GM19328 (cell line): Measurements from ENCODE around the gene PDCD2L.
"Not testable (repeated sequence)": the region's sequence is repeated elsewhere in the genome, so short reads cannot be mapped to it uniquely, and the experiment has no call there.

Experiments
- ATAC-seq: cut with Tn5 transposase; IDR thresholded peaks from one replicate; pipeline ENCODE4 v1.9.1; 2021; ENCODE audit warnings: mild to moderate bottlenecking, moderate library complexity; ENCODE audit not compliant: unreplicated experiment

PDCD2L gene, protein sequence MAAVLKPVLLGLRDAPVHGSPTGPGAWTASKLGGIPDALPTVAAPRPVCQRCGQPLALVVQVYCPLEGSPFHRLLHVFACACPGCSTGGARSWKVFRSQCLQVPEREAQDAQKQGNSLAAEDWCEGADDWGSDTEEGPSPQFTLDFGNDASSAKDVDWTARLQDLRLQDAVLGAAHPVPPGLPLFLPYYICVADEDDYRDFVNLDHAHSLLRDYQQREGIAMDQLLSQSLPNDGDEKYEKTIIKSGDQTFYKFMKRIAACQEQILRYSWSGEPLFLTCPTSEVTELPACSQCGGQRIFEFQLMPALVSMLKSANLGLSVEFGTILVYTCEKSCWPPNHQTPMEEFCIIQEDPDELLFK

GRCh38 chr19:34404109-34404909, at the start of gene PDCD2L:
Gene PDCD2L, plus strand, starts transcription at chr19:34404399. Its CDS starts 32 bp downstream, at chr19:34404431.
- ATAC-seq: peak; percentile 74

GRCh38 chr19:34355201-34355600, 49.0 kb upstream of the PDCD2L start:
- ATAC-seq: no peak

- no peak for ATAC-seq
Observed at GRCh38 chr19:34356875-34357274, 47.3 kb upstream of the PDCD2L start.

DNA sequence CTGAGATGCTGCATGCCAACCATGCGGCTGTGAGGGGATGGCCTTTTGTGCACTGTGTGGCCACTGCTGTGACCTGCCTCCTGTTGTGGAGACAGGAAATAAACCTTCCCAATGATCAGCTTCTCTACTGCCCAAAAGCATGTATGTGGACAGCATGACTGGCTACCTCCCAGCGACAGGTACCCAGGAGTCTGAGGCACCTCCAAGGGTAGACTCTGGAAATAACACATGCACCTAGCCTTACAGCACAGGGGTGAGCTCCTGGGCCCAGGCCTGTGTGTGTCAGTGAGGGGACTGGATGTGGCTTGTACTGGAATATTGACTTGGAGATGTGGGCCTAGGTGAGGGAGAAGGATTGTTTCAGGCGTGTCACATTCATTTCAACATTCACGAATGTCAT, 46.8 kb upstream of the PDCD2L start:
- no peak for ATAC-seq

DNA sequence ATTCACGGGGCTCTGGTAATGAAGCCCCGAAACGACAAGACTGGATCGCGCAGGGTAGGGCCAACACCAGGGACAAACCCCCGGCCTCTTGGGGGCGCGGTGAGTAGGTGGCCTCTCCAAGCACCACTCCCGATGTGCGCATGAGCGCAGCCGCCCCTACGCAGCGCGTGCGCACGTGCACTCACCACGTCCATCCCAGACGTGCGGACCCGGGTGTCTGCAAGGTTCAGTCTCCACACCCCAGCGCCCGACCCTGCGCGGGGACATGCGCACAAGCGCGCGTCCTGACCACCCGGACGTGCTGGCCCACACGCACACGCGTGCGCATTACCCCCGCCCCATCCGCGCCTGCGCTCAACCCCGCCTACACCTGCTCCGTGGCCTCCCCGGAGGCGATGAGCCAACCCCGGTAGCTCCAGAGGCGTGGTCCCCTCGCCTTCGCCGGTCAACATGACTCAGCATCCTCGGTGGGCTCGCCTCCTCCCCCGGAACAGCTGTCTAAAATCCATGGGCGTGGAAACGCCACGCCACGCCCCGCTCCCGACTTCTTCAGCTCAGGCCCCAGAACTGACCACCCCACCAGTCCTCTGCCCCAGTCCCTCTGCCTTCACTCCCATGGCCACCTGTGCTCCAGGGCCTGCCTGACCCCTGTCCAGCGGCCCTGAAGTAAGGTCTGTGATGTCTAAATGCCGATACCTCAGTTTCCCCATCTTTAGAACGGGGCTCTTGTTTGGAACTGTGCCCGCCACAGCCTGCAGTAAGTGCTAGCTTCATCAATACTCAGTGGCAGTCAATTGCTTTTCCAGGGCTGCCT, 44.9 kb upstream of the PDCD2L start:
- peak; percentile 87 for ATAC-seq

DNA sequence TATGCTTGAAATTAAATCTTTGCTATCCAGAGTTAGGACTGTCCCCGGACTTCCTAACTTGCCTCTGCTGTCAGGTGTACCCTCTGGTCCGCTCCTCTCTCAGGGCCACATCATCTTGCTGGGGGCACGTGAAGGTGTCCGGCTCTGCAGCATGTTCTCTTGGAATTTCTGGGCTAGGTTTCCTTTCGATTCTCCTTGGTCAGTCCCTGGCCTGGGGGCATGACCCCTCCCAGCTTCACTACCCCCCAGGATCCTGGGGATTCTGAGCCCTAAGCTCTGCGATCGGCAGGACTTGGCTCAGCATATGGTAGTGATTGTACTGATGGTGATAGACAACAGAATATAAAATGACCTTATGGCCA, 44.3 kb upstream of the PDCD2L start:
- ATAC-seq: no peak

DNA sequence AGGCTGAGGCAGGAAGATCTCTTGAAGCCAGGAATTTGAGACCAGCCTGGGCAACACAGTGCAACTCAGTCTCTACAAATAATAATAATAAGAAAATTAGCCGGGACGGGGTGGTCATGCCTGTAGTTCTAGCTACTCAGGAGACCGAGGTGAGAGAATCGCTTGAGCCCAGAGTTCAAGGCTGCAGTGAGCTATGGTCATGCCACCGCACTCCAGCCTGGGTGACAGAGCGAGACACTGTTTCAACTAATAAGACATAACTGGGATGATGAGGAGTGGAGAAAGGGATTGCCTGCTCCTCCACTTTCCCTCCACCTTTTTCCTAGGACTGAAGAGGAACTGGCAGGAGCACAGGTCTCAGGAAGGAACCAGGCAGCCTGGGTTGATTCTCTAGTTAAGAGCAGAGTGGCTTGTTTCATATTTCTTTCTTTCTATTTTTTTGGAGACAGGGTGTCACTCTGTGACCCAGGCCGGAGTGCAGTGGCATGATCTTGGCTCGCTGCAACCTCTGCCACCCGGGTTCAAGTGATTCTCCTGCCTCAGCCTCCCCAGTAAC, 43.8 kb upstream of the PDCD2L start:
- ATAC-seq: no peak

DNA sequence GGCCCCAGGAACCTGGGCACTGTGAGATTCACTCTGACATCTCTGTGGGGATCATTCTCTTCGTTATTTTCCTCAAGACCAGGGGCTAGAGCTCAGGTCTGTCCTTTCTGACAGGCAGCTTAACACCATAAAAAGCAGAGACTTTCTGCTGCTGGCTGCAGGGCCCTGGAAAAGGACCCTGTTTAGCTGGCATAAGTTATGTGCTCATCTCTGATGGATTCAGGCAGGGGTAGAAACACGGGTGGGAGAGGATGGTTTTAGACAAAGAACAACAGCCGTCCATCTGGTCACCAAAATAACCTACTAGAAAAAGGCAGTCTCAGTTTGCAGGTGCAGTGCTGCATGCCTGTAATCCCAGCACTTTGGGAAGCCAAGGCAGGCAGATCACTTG, 41.5 kb upstream of the PDCD2L start:
- no peak for ATAC-seq

- ATAC-seq: no peak
Observed at GRCh38 chr19:34363094-34363493, 41.1 kb upstream of the PDCD2L start.

DNA sequence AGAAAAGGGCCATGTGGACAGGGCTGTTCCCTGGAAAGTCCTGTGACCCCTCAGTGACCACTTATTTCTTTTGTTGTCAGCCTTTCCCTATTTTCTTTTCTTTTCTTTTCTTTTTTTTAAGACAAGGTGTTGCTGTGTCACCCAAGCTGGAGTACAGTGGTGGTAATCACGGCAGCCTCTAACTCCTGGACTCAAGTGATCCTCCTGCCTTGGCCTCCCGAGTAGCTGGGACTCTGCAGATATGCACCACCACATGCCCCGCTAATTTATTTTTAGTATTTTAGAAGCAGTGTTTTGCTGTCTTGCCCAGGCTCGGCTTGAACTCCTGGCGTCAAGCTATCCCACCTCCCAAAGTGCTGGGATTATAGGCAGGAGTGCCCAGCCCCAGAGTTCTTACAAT, 40.3 kb upstream of the PDCD2L start:
- ATAC-seq: no peak

DNA sequence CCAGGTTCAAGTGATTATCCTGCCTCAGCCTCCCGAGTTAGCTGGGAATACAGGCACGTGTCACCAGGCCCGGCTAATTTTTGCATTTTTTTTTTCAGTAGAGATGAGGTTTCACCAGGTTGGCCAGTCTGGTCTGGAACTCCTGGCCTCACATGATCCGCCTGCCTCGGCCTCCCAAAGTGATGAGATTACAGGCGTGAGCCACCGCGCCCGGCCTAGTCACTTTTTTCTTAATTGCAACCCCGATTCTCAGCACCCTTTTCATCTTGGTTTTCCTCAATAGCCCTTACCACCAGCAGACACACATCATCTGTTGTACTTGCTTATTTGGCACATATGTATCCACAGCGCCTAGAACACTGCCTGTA, 39.8 kb upstream of the PDCD2L start:
- ATAC-seq: no peak

DNA sequence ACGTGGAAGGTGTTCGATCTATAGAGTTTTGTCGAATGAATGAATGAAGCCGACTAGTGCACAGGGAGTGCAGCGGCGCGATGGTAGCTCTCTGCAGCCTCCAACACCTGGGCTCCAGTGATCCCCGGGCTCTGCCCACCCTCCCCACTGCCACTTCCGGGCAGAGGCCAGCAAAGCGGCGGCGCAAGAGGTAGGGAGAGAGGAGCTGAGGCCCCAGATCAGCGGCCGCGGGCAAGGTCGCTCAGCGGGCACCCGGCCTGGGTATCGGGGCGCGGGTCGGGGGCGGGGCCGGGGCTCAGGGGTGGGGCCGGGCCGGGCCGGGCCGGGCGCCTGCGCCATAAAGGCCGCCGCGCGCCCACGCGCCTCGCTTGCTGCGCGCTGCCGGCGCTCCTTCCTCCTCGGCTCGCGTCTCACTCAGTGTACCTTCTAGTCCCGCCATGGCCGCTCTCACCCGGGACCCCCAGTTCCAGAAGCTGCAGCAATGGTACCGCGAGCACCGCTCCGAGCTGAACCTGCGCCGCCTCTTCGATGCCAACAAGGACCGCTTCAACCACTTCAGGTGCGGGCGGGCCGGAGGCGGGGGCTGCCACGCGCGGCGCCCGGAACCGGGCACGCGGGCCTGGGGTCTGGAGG, 39.3 kb upstream of the PDCD2L start, which contains the start of gene GPI:
TSS of gene GPI (plus strand) at position 367 of the 633 bp plus-strand sequence. CDS start at position 438, 71 bp downstream.
- ATAC-seq: peak; percentile 63

GRCh38 chr19:34365463-34366401, 38.5 kb upstream of the PDCD2L start:
- ATAC-seq: no peak

DNA sequence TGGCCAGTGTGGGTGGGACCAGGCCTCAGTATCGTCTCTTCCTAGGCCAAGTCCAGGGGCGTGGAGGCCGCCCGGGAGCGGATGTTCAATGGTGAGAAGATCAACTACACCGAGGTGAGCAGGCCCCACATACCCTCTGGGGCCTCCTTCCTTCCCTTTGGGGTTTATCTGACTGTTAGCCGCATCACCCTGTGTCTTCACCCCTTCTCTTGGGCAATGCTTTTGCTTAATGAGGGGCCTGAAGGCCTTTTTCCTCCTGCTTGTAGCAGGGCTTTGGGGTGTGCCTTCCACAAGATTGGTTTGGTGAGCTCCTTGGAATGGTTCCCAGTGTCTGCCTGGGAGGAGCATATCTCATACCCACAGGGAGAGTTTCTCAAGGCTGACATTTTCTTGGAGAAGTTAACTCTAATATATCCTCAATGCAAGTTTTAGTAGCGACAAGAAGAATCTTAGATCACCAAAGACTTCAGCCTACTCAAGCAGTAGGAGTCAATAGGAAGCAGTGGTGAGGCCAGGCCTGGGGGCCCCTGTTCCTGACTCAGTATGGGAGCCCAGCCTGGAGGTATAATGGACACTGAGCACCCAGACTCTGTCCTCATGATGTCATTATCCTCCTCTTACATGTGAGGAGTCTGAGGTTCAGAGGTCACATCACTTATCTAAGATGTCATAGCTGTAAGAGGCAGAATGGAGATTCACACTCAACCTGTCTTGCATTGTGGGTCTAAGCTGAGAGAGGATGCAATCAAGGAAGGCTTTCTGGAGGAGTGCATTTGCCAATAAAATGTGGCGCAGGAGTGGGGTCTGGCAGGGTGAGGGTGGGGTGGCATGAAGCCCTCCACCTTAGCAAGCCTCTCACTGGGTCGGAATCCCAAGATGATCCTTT, 37.2 kb upstream of the PDCD2L start:
- ATAC-seq: no peak

GRCh38 chr19:34367624-34367957, 36.6 kb upstream of the PDCD2L start:
- no peak for ATAC-seq

DNA sequence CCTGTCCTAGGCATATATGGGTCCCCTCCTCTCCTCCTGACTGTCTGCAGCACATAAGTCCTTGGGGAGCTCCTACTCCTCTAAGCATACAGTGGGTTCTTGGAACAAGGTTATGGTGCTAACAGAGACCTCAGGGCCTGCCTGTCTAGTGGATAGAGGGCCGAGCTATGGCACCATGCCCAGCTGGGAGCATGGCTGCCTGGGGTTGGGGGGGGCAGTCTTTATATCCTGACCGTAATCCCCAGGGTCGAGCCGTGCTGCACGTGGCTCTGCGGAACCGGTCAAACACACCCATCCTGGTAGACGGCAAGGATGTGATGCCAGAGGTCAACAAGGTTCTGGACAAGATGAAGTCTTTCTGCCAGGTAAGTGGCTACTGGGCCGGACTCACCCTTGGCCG, 35.9 kb upstream of the PDCD2L start:
- no peak for ATAC-seq

GRCh38 chr19:34369166-34369565, 35.0 kb upstream of the PDCD2L start:
- not testable (repeated sequence) for ATAC-seq

DNA sequence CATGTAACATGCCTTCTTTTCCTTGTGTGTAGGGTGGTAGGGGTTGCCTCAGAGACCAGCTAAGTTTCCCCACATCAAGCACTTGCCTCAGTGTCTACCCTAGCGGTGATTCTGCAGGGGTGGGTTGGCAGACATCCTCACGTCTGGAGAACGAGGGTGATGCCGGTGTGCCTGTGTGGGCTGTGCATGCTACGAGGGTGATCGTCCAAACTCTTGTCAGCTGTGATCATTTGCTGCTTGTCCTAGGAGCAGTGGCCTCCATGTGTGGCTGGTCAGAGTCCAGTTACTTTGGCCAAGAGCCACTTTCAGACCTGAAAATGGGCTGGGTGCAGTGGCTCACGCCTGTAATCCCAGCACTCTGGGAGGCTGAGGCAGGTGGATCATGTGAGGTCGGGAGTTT, 34.1 kb upstream of the PDCD2L start:
- no peak for ATAC-seq

GRCh38 chr19:34370983-34371382, 33.2 kb upstream of the PDCD2L start:
- no peak for ATAC-seq
